Stimulated activated CD8-positive, alpha-beta memory T cell treated with anti-CD3 and anti-CD28 coated beads, Interleukin-4, amount 100 ng/mL, for 48 hours (primary cell): ENCODE results near the gene KMT5B.

ENCODE experiments used
- DNase-seq: peaks from one replicate; pipeline ENCODE4 v3.0.0-alpha.2; 2020

Gene KMT5B

DNA sequence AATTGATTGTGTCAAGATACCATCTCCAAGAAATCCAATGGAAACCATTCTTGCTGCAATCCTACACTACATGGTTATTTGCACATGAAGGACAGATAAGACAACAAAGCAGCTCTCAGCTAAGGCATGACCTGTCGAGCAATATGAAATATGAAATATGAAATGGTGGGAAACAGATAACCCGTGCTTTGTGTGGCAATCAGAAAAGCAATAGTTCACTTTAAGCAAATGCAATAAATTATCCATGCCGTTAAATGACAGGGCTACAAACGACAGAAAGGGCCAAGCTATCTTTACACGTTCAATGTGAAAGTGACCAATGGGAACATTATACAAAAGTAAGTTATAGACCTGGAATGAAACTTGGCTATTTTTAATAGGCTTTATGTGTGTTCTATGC lies 35.2 kb downstream of the KMT5B start:
- no peak for DNase-seq

DNA sequence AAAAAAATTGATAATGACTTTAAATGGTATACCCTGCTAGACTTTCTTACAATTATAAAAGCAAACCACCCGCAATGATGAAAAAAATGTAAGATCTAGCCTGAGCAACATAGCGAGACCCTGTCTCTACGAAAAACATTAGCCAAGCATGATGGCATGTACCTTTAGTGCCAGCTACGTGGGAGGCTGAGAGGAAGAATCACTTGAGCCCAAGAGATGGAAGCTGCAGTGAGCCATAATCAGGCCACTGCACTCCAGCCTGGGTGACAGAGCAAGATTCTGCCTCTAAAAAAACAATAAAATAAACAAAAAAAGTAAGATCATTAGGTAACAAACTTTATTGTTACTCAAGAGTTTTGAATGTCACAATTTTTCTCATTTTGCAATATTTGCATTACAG lies 39.2 kb downstream of the KMT5B start:
- no peak for DNase-seq

DNA sequence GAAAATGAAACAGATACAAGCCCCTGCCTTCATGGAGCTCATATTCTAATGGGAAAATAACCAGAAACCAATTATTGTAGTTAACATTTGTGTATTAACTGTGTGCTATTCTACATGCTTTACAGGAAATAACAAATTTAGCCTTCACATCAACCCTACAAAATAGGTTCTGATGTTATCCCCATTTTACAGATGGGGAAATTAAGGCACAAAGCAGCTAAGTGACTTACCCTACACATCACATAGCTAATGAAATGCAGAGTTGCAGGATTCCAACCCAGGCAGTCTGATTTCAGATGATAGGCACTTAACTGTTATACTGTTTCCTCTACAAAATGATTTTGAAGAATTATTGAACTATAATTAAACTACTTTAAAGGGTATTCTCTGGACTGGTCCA lies 43.7 kb downstream of the KMT5B start:
- no peak for DNase-seq

DNA sequence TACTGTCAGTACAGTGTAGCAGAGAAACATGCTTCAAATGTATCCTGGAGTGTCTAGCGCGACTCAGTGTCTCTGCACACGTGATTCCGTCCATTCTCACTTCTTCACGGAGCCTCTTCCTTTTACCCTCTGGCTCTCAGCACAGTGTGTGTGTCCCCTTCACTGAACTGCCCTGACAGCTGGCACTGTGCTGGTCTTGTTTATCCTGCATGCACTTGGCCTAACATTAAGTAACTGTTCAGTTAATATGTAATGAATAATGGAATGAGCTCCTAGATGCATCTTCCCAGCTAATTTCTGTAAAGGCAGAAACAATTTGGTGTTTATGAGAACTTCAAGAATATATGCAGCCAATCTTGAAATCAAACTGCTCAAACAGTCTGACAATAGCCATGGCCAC lies 44.4 kb downstream of the KMT5B start:
- DNase-seq: no peak

DNA sequence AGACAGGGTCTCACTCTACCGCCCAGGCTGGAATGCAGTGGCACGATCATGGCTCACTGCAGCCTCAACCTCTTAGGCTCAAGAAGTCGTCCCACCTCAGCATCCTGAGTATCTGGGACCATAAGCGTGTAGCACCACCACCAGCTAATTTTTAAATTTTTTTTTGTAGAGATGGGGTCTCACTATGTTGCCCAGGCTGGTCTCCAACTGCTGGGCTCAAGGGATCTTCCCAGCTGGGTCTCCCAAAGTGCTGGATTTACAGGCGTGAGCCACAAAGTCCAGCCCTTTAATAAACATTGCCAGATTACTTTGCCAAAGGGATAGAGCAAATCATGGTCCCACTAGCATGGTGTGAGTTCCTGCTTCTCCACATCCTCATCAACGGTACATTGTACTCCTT lies 45.6 kb downstream of the KMT5B start:
- no peak for DNase-seq

DNA sequence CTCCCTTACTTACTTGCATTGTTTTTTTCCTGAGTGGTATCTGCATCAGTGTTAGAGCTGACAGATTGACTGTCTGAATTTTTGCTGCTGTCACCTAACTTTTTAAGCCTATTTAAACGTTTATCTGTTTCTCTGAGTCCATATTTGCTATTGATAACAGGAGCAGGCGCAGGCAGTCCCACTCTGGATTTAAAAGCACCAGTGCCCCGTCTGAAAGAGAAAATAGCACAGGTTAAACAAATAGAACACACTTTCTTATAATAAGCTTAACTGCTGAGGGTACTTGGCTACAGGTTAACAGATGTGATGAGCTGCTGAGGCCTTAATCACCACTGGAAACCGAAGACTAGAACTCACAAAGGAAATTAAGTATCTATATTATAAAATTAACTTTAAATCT lies 46.1 kb downstream of the KMT5B start:
- no peak for DNase-seq

DNA sequence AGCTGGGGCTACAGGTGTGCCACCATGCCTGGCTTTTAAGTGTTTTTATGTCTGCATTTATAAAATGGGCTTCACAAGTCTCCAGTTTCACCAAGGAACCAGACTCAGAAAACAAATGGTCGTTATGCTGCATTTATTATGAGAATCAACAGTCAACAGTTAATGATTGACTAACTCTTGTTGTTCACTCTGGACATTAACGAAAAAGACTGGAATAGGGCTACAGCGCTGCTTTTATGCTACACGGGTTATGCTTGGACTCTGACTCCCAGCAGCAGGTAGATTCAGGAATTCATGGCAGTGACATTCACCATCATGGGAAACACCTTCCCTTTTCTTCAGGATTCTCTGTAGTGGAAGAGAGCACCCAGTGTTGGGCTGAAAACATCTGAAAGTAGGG lies 47.5 kb downstream of the KMT5B start:
- DNase-seq: no peak

DNA sequence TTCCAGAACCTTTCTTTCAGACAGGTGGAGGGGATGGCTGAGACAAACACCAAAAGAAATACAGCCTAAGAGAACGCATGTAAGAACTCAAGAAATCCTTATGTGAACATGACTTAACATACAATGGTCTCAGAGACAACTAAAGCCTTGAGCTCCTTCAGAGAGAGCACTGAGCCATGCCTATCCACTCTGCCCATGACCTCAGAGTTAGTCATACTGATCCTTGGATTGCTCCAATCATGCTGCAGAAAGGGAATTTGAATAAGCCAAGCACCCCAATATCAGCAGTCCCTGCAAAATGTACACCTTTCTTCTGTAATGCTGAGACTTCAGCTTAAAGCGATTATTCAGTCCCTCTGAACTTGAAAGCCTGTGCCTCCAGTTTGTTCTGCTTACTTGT lies 48.7 kb downstream of the KMT5B start:
- DNase-seq: no peak

DNA sequence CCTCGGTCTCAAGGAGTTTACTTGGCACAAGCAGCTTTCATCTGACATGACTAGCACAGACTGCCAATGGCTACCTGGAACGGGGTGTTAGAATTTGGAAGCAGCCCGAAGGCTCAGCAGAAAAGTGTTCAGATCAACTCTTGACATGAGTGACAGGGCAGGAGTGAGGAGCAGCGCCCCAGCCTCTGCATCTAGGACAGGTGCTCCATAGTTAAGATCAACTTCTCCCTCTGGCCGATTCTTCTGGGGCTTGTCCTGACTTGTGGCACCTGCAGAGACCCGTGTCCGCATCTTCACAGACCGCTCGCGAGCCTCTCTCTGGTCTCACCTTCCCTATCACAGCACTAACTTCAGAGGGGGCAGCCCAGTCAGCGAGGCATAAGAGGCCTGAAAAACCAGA lies 49.4 kb downstream of the KMT5B start:
- DNase-seq: no peak

DNA sequence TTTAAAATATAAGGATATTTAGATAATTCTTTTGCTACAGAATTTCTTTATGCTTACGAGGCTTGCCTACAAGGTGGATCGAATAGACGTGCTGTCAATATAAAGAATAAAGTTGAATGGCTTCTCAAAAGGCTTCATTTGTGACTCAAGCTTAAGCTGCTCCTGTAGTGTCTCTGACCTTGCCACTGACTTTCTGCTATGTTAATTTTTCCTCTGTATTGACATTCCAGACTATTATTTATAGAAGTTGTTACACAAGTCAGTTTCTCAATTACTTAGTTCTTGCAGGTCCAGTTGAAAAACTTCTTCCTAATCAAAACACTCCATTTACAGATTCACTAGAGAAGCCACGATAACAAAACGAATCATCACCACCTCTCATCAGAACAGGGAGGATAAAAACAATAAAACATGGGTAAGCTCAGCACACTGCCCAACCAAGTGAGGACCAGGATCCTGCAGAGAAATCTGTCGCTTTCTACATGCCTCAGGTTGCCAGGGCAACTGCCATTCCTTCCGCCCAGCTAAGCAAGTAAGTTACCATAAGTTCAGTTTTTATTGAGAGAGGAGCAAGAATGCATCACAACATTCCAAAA lies 52.9 kb downstream of the KMT5B start:
- no peak for DNase-seq

DNA sequence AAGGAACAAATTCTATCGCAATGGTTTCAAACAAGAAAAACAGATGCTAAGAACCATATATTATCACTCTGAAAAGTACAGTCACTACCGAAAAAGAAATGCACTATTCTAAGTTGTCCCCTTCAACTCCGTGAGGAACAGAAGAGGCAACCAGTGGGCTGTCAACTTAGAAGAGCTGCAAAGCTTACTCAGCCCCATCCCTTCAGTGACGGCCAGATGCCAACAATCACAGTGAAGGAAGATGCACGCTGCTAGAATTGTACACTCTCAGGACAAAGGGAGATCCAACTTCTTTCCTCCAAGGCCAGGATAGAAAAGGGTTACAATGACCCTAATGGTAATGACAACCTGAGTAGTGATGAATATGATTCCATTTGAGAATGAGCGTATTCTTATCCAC lies 53.4 kb downstream of the KMT5B start:
- DNase-seq: no peak

DNA sequence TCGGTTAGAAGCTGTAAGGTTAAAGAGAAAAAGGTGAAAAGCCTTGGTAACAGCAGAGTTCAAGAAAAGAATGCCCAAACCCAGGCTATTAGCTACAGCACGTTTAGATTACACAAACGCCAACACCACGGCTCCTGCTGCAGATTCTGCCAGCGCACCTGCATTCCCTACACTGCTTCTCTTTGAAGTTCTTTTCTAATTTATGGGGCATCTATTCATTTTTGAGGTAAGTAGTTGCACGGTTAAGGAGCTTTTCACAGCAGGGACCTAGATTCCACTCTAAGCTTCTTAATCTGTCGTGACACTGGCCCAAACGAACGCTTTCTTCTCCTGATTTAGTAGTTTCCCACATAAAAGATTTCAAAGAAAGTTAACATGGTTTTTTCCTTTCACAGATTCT lies 53.9 kb downstream of the KMT5B start:
- DNase-seq: no peak

DNA sequence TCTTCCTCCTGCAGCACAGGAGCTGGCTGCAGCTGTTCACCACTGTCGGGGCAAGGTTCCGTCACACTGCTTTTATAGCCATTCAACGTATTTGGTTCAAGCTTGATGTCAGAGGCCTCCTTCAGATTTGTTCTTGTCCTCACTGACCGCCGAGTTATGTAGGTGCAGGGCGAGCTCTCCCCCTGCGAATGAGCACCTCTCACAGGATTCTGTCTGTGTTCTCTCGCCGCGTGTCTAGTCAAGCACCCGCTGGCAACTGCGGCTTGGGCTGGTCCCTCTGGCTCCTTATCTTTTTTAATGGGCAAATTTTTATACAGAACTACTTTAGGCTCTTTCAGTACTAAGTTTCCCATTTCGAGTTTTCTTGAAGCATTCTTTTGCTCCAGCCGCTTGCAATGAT lies 54.5 kb downstream of the KMT5B start:
- DNase-seq: no peak

DNA sequence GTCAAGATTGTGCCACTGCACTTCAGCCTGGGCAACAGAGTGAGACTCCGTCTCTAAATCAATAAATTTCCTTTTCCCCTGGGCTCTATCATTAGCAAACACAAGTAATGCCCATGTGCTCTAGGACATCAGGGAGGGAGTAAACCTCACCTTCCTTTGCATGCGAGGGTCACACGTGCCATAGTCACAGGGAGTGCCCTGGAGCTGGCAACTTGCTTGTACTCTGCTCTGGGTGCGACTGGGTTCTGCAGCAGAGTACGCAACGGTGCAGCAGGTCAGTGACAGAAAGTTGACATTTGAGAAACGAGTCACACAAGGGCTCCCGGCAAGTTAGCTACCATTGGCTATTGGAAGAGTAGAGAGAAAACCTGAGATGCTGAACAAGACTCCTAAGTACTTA lies 59.4 kb downstream of the KMT5B start:
- DNase-seq: no peak

DNA sequence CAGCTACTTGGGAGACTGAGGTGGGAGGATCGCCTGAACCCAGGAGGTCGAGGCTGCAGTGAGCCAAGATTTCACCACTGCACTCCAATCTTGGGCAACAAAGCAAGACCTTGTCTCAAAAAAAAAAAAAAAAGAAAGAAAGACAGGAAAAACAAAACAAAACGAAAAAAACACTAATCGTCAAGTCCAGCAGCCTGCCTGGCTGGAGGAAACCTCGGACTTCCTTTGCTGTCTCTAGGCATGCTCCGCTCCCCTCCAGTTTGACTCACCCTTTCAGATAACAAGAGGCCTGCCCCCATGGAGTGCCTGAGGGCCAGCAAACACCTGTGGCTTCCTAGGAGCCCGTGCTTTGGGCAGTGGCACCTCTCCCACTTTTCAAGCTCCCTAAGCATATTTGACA lies 63.1 kb downstream of the KMT5B start:
- DNase-seq: no peak

DNA sequence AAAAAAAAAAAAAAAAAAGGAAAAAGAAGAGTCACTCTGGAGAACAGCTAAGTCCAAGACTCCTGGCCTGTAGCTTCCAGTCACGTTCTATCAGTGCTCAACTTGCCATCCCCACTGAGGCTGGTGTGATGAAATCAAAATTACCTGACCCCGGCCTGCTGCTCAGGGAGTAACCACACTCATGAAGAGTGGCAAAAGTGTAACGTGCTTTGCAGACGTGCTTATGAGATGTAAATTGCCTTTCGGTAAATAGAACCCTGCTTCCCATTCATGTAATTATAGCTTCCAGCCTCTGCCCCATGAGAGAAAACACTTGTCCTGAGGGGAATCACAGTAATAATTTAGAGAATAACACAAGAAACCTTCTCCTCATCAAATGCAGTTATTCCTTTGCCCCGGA lies 63.7 kb downstream of the KMT5B start:
- no peak for DNase-seq

DNA sequence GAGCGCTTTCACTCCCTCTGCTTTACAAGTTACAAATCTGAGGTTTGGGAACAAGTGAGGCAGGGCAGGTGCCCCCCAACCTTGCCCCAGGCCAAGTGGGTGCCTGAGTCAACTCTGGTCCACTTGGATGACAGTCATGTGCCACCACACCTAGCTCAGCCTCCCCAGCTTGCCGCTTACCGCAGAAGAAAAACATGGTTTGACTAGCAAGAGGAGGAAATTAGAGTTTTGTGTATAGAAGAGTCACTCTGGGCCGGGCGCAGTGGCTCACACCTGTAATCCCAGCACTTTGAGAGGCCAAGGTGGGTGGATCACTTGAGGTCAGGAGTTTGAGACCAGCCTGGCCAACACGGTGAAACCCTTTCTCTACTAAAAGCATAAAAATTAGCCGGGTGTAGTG lies 64.2 kb downstream of the KMT5B start:
- no peak for DNase-seq

DNA sequence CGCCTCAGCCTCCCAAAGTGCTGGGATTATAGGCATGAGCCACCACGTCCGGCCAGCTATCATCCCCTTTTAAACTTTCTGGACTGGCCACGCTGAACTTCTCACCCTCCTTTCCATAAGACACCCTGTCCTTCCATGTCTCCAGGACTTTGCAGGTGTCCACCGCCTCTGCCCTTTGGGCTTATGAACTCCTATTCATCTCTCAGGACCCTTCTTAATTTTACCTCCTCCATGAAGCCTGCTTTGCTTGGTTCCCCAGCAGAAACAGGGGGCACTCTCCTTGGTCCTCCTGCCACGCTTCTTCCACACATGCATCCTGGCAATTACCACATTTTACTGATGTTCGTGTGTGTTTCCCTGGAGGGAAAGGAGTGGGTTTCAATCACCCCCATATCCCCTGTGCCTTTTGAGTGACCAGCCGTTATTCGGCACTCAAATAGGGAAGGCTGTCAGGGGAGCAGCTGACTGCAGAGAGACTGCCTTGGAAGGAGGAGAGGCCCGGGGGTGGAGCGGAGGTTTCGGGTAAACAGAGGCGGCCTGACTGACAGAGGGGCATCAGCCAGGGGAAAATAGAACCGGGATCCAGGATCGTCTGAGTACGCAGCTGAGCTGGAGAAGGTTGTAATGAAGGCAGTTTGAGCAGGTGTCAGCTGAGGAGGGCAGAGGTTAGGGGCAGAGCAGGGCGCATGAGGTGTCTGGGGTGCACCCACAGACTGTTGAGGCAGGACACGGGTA lies 64.9 kb downstream of the KMT5B start:
- DNase-seq: no peak

DNA sequence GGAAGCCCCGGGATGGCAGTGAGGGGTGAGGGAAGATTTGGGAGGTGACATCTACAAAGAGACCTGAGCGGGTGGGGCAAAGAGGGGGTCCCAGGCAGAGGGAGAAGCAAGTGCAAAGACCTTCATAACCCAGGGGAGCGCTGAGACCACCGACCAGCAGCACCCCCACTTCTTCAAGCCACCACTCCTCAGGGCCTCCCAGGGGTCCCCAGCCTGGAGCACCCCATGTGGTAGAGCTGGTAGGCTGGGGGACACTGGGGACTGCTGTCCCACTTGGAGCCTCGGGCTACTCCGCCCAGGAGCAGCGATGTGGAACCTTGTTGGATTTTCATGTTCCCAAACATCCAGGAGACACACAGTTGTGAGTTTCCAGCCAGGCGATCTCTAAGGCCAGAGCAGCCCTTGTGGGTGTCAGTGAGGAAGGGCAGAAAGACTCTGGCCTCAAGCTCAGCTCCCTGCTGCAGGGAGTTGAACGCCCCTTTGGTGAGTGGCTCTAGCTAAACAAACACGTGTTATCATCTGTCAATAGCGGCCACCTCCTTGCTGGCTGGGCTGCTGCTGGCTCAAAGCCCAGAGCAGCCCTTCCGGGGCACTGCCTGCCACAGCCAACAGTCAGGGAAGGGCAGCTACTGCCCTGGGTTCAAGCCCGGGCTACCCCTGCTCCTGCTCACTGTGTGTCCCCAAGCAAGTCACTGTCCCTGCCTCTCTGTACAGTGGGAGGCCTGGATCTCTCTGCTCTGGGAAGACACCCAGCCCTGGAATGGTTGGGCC lies 66.2 kb downstream of the KMT5B start:
- DNase-seq: no peak

DNA sequence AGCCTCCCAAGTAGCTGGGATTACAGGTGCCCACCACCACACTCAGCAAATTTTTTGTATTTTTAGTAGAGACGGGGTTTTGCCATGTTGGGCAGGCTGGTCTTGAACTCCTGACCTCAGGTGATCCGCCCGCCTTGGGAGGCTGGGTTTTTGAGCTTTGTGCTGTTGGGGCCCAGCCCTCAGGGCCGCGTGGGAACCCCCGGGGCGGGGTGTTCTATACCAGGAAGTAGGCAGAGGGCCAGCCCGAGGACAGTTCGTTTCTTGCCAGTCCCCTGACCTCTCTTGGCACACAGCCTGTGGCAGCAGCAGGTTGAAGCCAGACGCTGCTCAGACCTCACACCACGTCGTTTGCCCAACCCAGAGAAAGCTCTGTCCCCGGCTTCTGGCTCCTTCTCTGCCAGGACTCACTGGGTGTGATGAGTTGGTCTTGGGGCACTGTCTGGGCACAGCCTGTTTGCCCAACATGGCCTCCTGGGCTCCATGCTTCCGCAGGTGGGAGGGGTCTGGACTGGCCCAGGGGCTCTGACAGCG lies 67.0 kb downstream of the KMT5B start:
- DNase-seq: no peak

DNA sequence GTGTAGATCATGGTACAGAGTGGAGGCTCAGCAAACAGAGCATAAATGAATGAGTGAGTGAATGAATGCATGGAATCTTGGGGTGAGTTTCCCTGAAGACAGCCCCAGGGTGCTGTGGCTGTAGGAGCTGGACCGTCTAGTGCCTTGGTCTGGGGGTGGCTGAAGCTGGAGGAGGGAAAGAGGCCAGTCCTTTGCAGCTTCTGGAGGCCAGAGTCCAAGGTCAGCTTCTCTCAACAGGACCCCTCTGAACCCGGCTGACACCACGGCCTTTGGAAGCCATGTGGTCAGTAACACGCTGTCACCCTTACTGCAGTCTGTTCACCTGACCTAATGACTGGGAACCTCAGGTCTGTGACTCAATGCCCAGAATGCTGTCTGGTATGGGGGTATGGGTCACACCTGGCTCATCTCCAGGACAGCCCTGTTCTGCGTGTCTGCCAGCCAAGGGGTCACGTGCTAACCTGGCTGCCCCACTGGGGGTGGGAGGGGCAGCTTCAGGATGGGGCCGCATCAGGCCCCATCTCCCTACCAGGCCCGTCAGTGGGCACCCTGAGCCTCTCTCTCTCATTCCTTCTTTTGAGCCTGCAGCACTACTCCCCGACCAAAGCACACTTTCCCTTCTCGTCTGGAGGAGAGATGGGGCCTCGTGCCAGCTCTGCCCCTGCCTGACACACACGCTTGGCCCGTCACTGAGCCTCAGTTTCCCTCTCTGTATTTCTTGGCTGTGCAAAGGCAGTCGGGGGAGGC lies 67.8 kb downstream of the KMT5B start:
- no peak for DNase-seq

DNA sequence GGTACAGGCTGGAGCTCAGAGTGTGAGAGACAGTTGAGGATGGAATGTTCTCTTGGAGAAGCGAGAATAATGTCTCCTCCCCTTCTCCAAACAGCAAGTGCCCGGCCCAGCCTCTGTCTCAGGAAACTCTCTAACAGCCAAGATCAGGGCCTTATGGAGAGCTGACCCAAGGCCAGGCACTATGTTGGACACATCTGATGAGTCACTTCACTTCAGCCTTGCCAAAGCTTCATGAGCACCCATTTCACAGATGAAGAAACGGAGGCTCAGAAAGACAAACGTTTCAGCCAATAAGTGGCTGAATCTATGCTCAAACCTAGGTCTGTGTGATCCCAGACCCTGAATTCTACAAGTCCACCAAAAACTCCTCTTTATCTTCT lies 69.8 kb downstream of the KMT5B start:
- DNase-seq: no peak
